Endothelial cell (in vitro differentiated cells): Measurements from ENCODE around the gene SLC6A20. TPM values are rescaled to one million over a fixed set of nuclear protein-coding genes. Genes with fewer than 3 reads are reported as not detected.

Source experiments
- DNase-seq: peaks from one replicate; pipeline ENCODE4 v3.0.0; 2021; ENCODE audit warnings: low spot score
- H3K27ac Mint-ChIP-seq: one replicate; pipeline ENCODE4 v1.8.0; 2021; ENCODE audit warnings: mixed read lengths, inconsistent platforms; ENCODE audit not compliant: unreplicated experiment
- H3K27me3 Mint-ChIP-seq: one replicate; pipeline ENCODE4 v1.8.0; 2021; ENCODE audit warnings: mild to moderate bottlenecking, moderate library complexity, mixed read lengths, inconsistent platforms; ENCODE audit not compliant: unreplicated experiment
- H3K36me3 Mint-ChIP-seq: one replicate; pipeline ENCODE4 v1.8.0; 2021; ENCODE audit warnings: mild to moderate bottlenecking, low read depth, mixed read lengths, inconsistent platforms; ENCODE audit not compliant: unreplicated experiment
- H3K4me1 Mint-ChIP-seq: one replicate; pipeline ENCODE4 v1.8.0; 2021; ENCODE audit warnings: mild to moderate bottlenecking, mixed read lengths, inconsistent platforms; ENCODE audit not compliant: unreplicated experiment
- H3K4me3 Mint-ChIP-seq: one replicate; pipeline ENCODE4 v1.8.0; 2021; ENCODE audit warnings: mild to moderate bottlenecking, mixed read lengths, inconsistent platforms; ENCODE audit not compliant: unreplicated experiment
- H3K9me3 Mint-ChIP-seq: one replicate; pipeline ENCODE4 v1.8.0; 2021; ENCODE audit warnings: mixed read lengths, inconsistent platforms; ENCODE audit not compliant: unreplicated experiment
- CTCF ChIP-seq: fragments of 200-600 bp; sonication (generic); IDR thresholded peaks from one replicate; pipeline ENCODE4 v1.5.0; 2021; ENCODE audit warnings: antibody characterized with exemption; ENCODE audit not compliant: unreplicated experiment
- total RNA-seq: library from RNA; stranded (reverse); fragmentation: NEBNext Ultra II Directional; extraction: Animal tissue kit (Norgen Biotek cat#: 25700); gene quantifications from one replicate; pipeline ENCODE4 v1.2.1, GENCODE V29; 2021; ENCODE audit not compliant: unreplicated experiment

Gene SLC6A20
- total RNA-seq, 1 donor from 2014 or later: 0.21 TPM

GRCh38 chr3:45741742-45742460 lies 54.4 kb downstream of the SLC6A20 start:
- no peak for TF ChIP-seq CTCF
- H3K9me3 Mint-ChIP-seq: no peaks in the 10 kb centered on the region
- H3K36me3 Mint-ChIP-seq: peaks cover 24% of the 10 kb centered on the region
- peak overlapping the region; percentile 64 for H3K4me3 Mint-ChIP-seq
- H3K4me1 Mint-ChIP-seq: peaks cover 42% of the 10 kb centered on the region
- DNase-seq: no peak
- no peaks in the 10 kb centered on the region for H3K27me3 Mint-ChIP-seq
- peak overlapping the region; percentile 90 for H3K27ac Mint-ChIP-seq

- peak overlapping the region; percentile 90 for H3K27ac Mint-ChIP-seq
- no peak for DNase-seq
- peaks cover 24% of the 10 kb centered on the region for H3K36me3 Mint-ChIP-seq
- H3K9me3 Mint-ChIP-seq: no peaks in the 10 kb centered on the region
- TF ChIP-seq CTCF: no peak
- peaks cover 42% of the 10 kb centered on the region for H3K4me1 Mint-ChIP-seq
- H3K4me3 Mint-ChIP-seq: peak overlapping the region; percentile 38
- no peaks in the 10 kb centered on the region for H3K27me3 Mint-ChIP-seq
These were observed 55.1 kb downstream of the SLC6A20 start for GRCh38 chr3:45741247-45741646.

- Mint-ChIP-seq H3K9me3 (no peaks in the 10 kb centered on the region), H3K4me1 (peaks cover 42% of the 10 kb centered on the region), H3K4me3 (peak overlapping the region; percentile 42), H3K27ac (peak overlapping the region; percentile 50), H3K36me3 (peaks cover 20% of the 10 kb centered on the region), H3K27me3 (no peaks in the 10 kb centered on the region)
- TF ChIP-seq CTCF: no peak
- no peak for DNase-seq
These were observed 56.3 kb downstream of the SLC6A20 start for GRCh38 chr3:45739991-45740390.

DNA sequence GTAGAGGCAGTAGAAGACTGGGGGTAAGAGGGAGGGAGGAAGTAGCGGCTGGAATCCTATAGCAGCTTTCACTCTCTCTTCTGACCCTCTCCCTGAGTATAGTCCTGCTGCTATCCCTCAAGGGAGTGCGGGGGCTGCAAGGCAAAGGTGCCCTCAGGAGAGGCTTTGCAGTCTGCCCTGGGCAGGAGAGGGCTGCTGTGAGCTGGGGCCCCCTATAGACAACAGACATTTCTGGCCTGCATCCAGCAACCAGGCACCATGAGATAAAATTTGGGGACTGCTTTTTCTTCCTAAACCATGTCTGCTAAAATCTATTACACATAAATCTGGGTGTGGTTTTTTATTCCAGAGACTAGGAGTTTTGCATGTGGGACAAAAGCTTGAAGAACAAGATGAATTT lies 59.1 kb downstream of the SLC6A20 start:
- no peak for DNase-seq
- Mint-ChIP-seq H3K36me3 (peaks cover 23% of the 10 kb centered on the region), H3K4me1 (peaks cover 29% of the 10 kb centered on the region), H3K9me3 (no peaks in the 10 kb centered on the region), H3K27me3 (no peaks in the 10 kb centered on the region), H3K27ac (no peak overlapping the region), H3K4me3 (no peak overlapping the region)
- no peak for TF ChIP-seq CTCF

GRCh38 chr3:45736707-45737106 lies 59.6 kb downstream of the SLC6A20 start:
- Mint-ChIP-seq H3K9me3 (no peaks in the 10 kb centered on the region), H3K4me1 (peaks cover 24% of the 10 kb centered on the region), H3K27ac (no peak overlapping the region), H3K36me3 (peaks cover 23% of the 10 kb centered on the region), H3K4me3 (no peak overlapping the region), H3K27me3 (no peaks in the 10 kb centered on the region)
- no peak for TF ChIP-seq CTCF
- no peak for DNase-seq
